ENCODE results near the gene DICER1.

The DICER1 gene

GRCh38 chr14:95077345-95077744, 80.0 kb downstream of the DICER1 start:
- no peak for DNase-seq (ENCODE audit: low read depth)

- DNase-seq (ENCODE audit: low read depth): no peak
Measured at GRCh38 chr14:95075789-95076188, 81.5 kb downstream of the DICER1 start.

DNA sequence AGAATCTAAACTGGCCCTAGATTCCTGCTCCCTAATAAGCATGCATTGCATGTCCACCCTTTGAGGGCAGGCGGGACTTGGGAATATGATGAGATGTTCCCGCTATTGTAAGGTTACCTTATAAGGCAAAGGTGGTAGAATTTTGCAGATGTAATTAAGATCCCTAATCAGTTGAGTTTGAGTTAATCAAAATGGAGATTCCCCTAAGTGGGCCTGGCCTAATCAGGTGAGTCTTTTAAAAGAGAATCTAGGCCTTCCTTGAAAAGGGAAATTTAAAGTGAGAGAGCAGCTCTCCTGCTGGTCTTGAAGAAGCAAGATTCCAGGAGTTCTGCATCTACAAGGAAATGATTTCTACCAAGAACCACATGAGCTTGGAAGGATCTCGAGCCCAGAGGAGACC, 83.4 kb downstream of the DICER1 start:
- no peak for DNase-seq (ENCODE audit: low read depth)

DNA sequence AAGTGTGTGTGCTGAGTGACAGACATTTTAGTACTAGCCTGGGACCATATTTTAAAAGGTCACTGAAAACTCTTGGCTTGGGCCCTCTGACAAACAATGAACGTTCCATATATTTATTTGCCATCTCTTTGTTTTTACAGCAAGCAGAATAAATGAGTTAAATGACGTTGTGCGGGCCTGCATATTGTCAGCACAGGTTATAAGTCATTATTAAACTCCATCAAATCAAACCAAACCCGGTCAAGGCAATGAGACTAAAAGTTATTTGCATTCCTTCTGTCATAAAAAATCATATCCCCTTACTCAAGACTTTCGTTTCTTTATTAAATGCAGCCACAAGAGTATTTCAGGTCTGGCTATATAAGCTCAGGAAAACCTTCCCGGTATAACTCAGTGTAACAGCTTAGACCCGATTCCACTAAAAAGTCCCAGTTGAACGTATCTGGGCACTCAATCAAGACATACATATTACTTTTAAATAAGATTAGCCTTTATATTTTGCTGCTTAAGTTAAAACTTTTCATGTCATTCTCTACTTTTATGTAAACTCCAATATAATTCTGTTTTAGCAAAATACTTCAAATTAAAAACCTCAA, 84.9 kb downstream of the DICER1 start:
- no peak for DNase-seq (ENCODE audit: low read depth)

- no peak for DNase-seq (ENCODE audit: low read depth)
Measured at GRCh38 chr14:95071649-95072280, 85.6 kb downstream of the DICER1 start.

DNA sequence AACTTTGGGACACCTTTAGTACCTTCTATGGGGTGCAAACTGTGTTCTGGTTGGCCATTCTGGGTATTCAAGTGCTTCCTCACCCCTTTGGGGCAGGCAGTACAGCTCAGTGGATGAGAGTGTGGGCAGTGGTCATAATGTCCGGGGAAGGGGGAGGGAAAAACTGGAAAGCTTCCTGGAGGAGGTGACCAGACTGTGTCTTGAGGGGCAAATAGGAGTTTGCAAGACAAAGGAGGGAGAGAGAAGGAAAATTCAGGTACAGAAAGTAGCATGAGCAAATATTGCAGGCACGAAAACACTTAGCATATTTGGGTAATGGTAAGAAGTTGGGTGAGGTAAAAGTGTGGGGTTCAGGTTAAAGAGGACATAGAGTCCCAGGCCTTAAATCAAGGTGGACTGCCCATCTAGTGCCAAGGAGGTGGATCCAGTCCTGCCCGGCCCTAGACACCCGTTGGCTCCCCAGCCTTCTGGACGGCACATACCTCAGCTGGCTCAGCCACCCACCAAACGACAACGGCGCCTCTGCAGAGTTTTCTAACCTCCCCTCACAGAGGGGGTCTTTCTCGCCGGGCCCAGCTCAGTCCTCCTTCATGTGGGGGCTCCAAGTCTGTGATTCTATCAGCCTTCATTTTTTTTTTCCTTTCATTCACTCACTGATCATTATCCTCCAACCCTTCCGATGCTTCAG, 86.4 kb downstream of the DICER1 start:
- DNase-seq (ENCODE audit: low read depth): no peak

DNA sequence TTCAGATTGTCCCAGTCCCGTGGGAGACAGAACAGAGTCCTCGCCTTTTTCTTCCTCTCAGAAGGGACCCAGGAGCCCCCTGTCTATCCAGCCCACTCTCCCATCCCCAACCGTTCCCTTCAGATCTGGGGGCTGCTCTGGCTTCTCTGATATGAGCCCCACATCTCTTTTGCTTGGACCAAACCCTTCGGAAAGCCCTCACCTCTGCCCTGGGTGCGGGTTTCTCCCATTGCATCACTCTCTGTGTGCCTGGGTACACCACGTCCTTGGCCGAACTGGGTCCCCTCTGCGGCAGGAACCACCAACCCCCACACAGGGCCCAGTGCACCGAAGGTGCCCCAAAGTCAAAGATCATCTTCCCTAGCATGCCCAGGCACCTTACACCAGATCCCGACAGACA, 87.8 kb downstream of the DICER1 start:
- DNase-seq (ENCODE audit: low read depth): no peak

DNA sequence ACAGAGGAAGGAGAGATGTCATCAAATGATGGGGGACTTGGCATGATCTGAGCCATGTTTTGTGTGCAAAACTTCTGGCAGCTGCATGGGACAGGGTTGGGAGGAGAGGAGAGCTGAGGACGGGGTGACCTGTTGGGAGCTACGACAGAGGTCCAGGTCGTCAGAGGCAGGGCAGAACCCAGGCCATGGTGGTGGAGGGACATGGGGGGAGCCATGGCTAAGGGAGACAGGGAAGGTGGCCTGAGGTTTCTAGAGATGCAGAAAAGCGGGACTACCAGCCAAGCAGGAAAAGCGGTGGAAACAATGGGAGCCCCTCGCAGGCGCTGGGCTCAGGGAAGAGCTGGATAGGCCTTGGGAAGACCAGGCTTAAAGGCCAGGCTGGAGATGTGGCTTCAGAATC, 88.3 kb downstream of the DICER1 start:
- DNase-seq (ENCODE audit: low read depth): no peak

- no peak for DNase-seq (ENCODE audit: low read depth)
Measured at GRCh38 chr14:95068521-95068920, 88.8 kb downstream of the DICER1 start.

- DNase-seq (ENCODE audit: low read depth): no peak
Measured at GRCh38 chr14:95068080-95068479, 89.2 kb downstream of the DICER1 start.

GRCh38 chr14:95067526-95067925, 89.8 kb downstream of the DICER1 start:
- DNase-seq (ENCODE audit: low read depth): no peak

DNA sequence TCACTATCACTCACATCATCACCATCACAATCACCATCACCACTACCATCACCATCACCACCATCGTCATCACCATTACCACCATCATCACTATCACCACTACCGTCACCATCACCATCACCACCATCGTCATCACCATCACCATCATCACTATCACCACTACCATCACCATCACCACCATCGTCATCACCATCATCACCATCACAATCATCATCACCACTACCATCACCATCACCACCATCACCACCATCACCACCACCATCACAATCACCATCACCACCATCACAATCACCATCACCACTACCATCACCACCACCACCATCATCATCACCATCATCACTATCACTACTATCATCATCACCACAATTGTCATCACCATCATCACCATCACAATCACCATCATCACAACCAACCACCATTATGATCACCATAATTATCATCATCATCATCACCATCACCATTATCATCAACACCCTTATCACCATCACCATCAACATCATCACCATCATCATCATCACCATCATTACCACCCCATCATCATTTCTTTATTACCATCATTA, 90.8 kb downstream of the DICER1 start:
- DNase-seq (ENCODE audit: low read depth): no peak

- DNase-seq (ENCODE audit: low read depth): no peak
Measured at GRCh38 chr14:95065411-95065810, 91.9 kb downstream of the DICER1 start.

- no peak for DNase-seq (ENCODE audit: low read depth)
Measured at GRCh38 chr14:95064734-95065133, 92.6 kb downstream of the DICER1 start.

DNA sequence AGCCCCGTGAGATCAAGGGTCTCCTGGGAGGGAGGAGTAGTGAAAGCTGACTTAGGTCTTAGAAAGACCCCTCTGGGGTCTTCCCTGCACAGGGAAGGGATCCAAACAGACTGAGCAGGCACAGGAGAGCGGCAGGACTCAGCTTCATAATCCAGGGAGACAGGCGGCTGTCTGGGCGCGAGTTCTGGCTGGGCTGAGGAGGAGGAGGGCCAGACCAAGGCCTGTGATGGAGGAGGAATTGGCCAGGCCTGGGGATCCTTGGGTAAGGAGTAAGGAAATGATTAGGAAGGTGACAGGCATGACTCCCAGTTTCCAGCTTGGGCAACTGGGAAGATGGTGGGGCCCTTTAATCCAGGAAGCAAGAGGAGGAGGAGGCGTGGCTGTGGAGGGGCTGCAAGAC, 93.1 kb downstream of the DICER1 start:
- DNase-seq (ENCODE audit: low read depth): no peak

- DNase-seq (ENCODE audit: low read depth): no peak
Measured at GRCh38 chr14:95063391-95063790, 93.9 kb downstream of the DICER1 start.

DNA sequence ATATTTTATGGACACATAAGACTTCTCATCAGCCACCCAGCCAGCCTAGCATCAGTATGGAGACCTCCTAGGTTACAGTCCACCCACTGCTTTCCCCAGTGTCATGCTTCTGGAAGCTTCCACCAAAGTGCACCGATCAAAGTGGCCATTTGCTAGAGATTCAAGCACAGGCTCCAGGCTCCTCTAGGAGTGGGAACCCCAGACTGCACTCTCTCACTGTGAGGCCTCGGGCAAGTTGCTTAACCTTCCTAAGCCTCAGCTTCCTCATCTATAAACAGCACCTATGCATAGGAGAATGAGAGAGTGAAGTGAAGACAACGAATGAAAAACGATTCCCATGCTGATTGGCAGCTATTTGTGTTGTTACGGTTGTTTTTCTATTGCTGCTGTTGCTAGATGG, 94.4 kb downstream of the DICER1 start:
- DNase-seq (ENCODE audit: low read depth): no peak

DNA sequence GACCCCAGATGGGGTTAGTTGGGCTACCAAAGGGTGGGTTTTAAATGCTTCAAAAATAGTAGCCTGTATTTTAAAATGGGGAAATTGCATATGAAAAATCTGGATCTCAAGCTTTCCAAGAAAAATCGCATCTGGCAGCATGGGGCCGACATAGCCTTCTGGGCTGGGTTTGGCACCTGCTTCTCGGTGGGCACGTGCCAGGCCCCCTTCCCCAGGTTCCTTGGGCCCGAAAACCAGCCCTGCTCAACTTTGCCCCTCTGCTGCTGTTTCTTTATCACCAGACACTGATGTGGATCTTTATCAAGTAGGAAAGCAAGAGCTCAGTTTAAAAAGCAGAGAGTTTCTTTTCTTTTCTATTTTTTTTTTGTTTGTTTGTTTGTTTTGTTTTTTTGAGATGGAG, 95.1 kb downstream of the DICER1 start:
- no peak for DNase-seq (ENCODE audit: low read depth)

GRCh38 chr14:95061317-95062093, 95.8 kb downstream of the DICER1 start:
- DNase-seq (ENCODE audit: low read depth): no peak

- DNase-seq (ENCODE audit: low read depth): no peak
Measured at GRCh38 chr14:95059126-95059525, 98.2 kb downstream of the DICER1 start.

- DNase-seq (ENCODE audit: low read depth): no peak
Measured at GRCh38 chr14:95058491-95058890, 98.8 kb downstream of the DICER1 start.

DNA sequence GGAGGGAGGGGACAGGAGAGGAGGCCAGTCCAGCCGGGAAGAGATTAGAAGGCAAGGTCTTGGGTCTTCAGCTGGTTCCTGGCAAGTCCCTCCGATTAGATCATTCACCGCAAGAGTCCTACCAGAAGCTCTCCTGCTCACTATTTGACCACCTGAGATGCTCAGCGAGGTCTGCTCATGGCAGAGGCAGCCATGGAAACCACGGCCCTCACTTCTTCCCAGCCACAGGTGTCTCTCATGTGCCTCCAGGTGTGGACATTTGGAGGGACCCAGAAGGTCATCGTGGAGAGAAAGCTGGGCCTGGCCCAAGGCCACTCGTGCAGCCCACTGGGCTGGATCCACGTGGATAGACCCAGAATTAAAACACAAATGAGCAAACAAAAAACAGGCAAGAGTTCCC, 99.5 kb downstream of the DICER1 start:
- no peak for DNase-seq (ENCODE audit: low read depth)

GRCh38 chr14:95057147-95057546, 100.2 kb downstream of the DICER1 start:
- DNase-seq (ENCODE audit: low read depth): no peak

All from activated T-cell treated with anti-CD3 and anti-CD28 coated beads for 24 hours (primary cell).